OCI-LY3 (cell line): Measurements from ENCODE around the gene PRDM5.

Source experiments
- H2AFZ ChIP-seq: fragments of 200-600, 300-600 bp; shearing (Covaris generic); 2 replicates; pipeline ENCODE4 v1.6.0; 2014; ENCODE audit warnings: antibody characterized with exemption, low read depth, low read length
- H3K27ac ChIP-seq: fragments of 200-600, 300-600 bp; sonication (generic); 2 replicates; pipeline ENCODE4 v1.5.1; 2014; ENCODE audit warnings: mild to moderate bottlenecking, low read length, moderate library complexity, mixed read lengths
- H3K27me3 ChIP-seq: fragments of 200-600, 300-600 bp; sonication (generic); 2 replicates; pipeline ENCODE4 v1.6.1; 2014; ENCODE audit warnings: low read depth, low read length, mixed read lengths
- H3K36me3 ChIP-seq: fragments of 200-600, 300-600 bp; sonication (generic); replicated peaks from 2 replicates; pipeline ENCODE3; 2014; ENCODE audit warnings: low read depth, low read length, mixed read lengths
- H3K4me1 ChIP-seq: fragments of 300-600, 200-600 bp; sonication (generic); 2 replicates; pipeline ENCODE4 v1.6.1; 2014; ENCODE audit warnings: low read length, mixed read lengths
- H3K4me2 ChIP-seq: fragments of 200-600, 300-600 bp; sonication (generic); 2 replicates; pipeline ENCODE4 v1.6.1; 2014; ENCODE audit warnings: low read length, mixed read lengths
- H3K4me3 ChIP-seq: fragments of 300-600, 200-600 bp; sonication (generic); 2 replicates; pipeline ENCODE4 v1.5.1; 2014; ENCODE audit warnings: antibody characterized with exemption, mild to moderate bottlenecking, low read length, moderate library complexity
- H3K79me2 ChIP-seq: fragments of 300-600, 200-600 bp; shearing (Covaris generic); 2 replicates; pipeline ENCODE4 v1.6.1; 2014; ENCODE audit warnings: mild to moderate bottlenecking, low read length, mixed read lengths
- H3K9ac ChIP-seq: fragments of 300-600, 200-600 bp; shearing (Covaris generic); 2 replicates; pipeline ENCODE4 v1.6.0; 2014; ENCODE audit warnings: mild to moderate bottlenecking, low read length, moderate library complexity
- H3K9me3 ChIP-seq: fragments of 200-600, 300-600 bp; shearing (Covaris generic); 2 replicates; pipeline ENCODE4 v1.6.1; 2014; ENCODE audit warnings: low read length, mixed read lengths; ENCODE audit not compliant: insufficient read depth
- H4K20me1 ChIP-seq: fragments of 200-600, 300-600 bp; sonication (generic); 2 replicates; pipeline ENCODE4 v1.6.1; 2016; ENCODE audit warnings: low read length, mixed read lengths; ENCODE audit not compliant: insufficient read depth
- EZH2phosphoT487 ChIP-seq: fragments of 200-600 bp; shearing (Covaris generic); IDR thresholded peaks from 2 replicates; pipeline ENCODE4 v1.6.1; 2018; ENCODE audit warnings: antibody characterized with exemption, mixed run types, low read depth
- TF ChIP-seq, protein P1 (sequence below): fragments of 200-600, 300-600 bp; sonication (generic); IDR thresholded peaks from 2 replicates; pipeline ENCODE4 v1.5.1; 2014; ENCODE audit warnings: antibody characterized with exemption, low read length, low read depth

PRDM5 gene

GRCh38 chr4:120673696-120674095 lies 248.8 kb downstream of the PRDM5 start:
- no peaks in the 10 kb centered on the region for H3K9me3 ChIP-seq
- no peaks in the 10 kb centered on the region for H4K20me1 ChIP-seq
- no peak for TF ChIP-seq EZH2phosphoT487
- TF ChIP-seq, protein P1, sequence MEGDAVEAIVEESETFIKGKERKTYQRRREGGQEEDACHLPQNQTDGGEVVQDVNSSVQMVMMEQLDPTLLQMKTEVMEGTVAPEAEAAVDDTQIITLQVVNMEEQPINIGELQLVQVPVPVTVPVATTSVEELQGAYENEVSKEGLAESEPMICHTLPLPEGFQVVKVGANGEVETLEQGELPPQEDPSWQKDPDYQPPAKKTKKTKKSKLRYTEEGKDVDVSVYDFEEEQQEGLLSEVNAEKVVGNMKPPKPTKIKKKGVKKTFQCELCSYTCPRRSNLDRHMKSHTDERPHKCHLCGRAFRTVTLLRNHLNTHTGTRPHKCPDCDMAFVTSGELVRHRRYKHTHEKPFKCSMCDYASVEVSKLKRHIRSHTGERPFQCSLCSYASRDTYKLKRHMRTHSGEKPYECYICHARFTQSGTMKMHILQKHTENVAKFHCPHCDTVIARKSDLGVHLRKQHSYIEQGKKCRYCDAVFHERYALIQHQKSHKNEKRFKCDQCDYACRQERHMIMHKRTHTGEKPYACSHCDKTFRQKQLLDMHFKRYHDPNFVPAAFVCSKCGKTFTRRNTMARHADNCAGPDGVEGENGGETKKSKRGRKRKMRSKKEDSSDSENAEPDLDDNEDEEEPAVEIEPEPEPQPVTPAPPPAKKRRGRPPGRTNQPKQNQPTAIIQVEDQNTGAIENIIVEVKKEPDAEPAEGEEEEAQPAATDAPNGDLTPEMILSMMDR = no peak
- no peak overlapping the region for H3K27ac ChIP-seq
- H3K27me3 ChIP-seq = no peaks in the 10 kb centered on the region
- no peaks in the 10 kb centered on the region for H3K79me2 ChIP-seq
- no peak overlapping the region for H3K9ac ChIP-seq
- H3K4me3 ChIP-seq = no peak overlapping the region
- no peak overlapping the region for H3K4me2 ChIP-seq
- H2AFZ ChIP-seq = no peak overlapping the region
- no peaks in the 10 kb centered on the region for H3K4me1 ChIP-seq
- H3K36me3 ChIP-seq = no peaks in the 10 kb centered on the region

GRCh38 chr4:120672558-120673147 lies 249.9 kb downstream of the PRDM5 start:
- H3K27ac ChIP-seq = no peak overlapping the region
- H3K4me1 ChIP-seq = no peaks in the 10 kb centered on the region
- no peaks in the 10 kb centered on the region for H3K36me3 ChIP-seq
- H4K20me1 ChIP-seq = no peaks in the 10 kb centered on the region
- no peaks in the 10 kb centered on the region for H3K79me2 ChIP-seq
- H3K9me3 ChIP-seq = no peaks in the 10 kb centered on the region
- H2AFZ ChIP-seq = no peak overlapping the region
- no peak overlapping the region for H3K4me2 ChIP-seq
- no peak overlapping the region for H3K4me3 ChIP-seq
- no peak overlapping the region for H3K9ac ChIP-seq
- no peaks in the 10 kb centered on the region for H3K27me3 ChIP-seq
- no peak for TF ChIP-seq EZH2phosphoT487
- TF ChIP-seq, protein P1 = no peak

GRCh38 chr4:120672076-120672475 lies 250.4 kb downstream of the PRDM5 start:
- Histone ChIP-seq H3K4me1 (no peaks in the 10 kb centered on the region), H4K20me1 (no peaks in the 10 kb centered on the region), H3K4me2 (no peak overlapping the region), H3K9ac (no peak overlapping the region), H3K36me3 (no peaks in the 10 kb centered on the region), H3K9me3 (no peaks in the 10 kb centered on the region), H3K27me3 (no peaks in the 10 kb centered on the region), H3K4me3 (no peak overlapping the region), H2AFZ (no peak overlapping the region), H3K27ac (no peak overlapping the region), H3K79me2 (no peaks in the 10 kb centered on the region)
- TF ChIP-seq, protein P1 = no peak
- TF ChIP-seq EZH2phosphoT487 = no peak

GRCh38 chr4:120671538-120671937 lies 251.0 kb downstream of the PRDM5 start:
- H3K79me2 ChIP-seq = no peaks in the 10 kb centered on the region

More at GRCh38 chr4:120671538-120671937, 251.0 kb downstream of the PRDM5 start:
- Histone ChIP-seq H3K27ac (no peak overlapping the region), H3K36me3 (no peaks in the 10 kb centered on the region), H3K4me2 (no peak overlapping the region), H2AFZ (no peak overlapping the region), H3K27me3 (no peaks in the 10 kb centered on the region), H3K9ac (no peak overlapping the region), H3K9me3 (no peaks in the 10 kb centered on the region), H3K4me3 (no peak overlapping the region), H3K4me1 (no peaks in the 10 kb centered on the region), H4K20me1 (no peaks in the 10 kb centered on the region)
- TF ChIP-seq EZH2phosphoT487 = no peak
- TF ChIP-seq, protein P1 = no peak
